KBM-7 (cell line): ENCODE data around the gene BDH1.
"Not testable (repeated sequence)": the region's sequence is repeated elsewhere in the genome, so short reads cannot be mapped to it uniquely, and the experiment has no call there.

Experiments
- DNase-seq: peaks from one replicate; pipeline ENCODE4 v3.0.0-alpha.2; 2015
- in situ Hi-C: fragments of 300-500 bp; cut with MboI; formaldehyde crosslinking; loops from 2 replicates; pipeline ENCODE4 v1.14.3; 2020; ENCODE audit warnings: low sequenced_read_pairs, low pct_unique_long_range_greater_than_20kb, mixed read lengths

The BDH1 gene

GRCh38 chr3:197496746-197497125, 59.0 kb downstream of the BDH1 start:
- no peak for DNase-seq
- in situ Hi-C loops, result no loop called here

- in situ Hi-C loops, result no loop called here
- no peak for DNase-seq
Measured at GRCh38 chr3:197495999-197496745, 59.6 kb downstream of the BDH1 start.

GRCh38 chr3:197495499-197495898, 60.3 kb downstream of the BDH1 start:
- no peak for DNase-seq
- in situ Hi-C loops, result no loop called here

- in situ Hi-C loops, result no loop called here
- DNase-seq, result no peak
Measured at GRCh38 chr3:197495059-197495455, 60.7 kb downstream of the BDH1 start.

GRCh38 chr3:197494366-197495058, 61.3 kb downstream of the BDH1 start:
- no peak for DNase-seq
- in situ Hi-C loops, result no loop called here

- in situ Hi-C loops, result no loop called here
- DNase-seq, result no peak
Measured at GRCh38 chr3:197493049-197493448, 62.7 kb downstream of the BDH1 start.

GRCh38 chr3:197491923-197492664, 63.7 kb downstream of the BDH1 start:
- in situ Hi-C loops, result no loop called here
- DNase-seq, result no peak

GRCh38 chr3:197491478-197491877, 64.3 kb downstream of the BDH1 start:
- no peak for DNase-seq
- in situ Hi-C loops, result no loop called here

GRCh38 chr3:197490098-197491058, 65.4 kb downstream of the BDH1 start:
- DNase-seq, result no peak
- in situ Hi-C loops, result no loop called here

- in situ Hi-C loops, result no loop called here
- no peak for DNase-seq
Measured at GRCh38 chr3:197487911-197488391, 67.8 kb downstream of the BDH1 start.

- in situ Hi-C loops, result no loop called here
- DNase-seq, result no peak
Measured at GRCh38 chr3:197486861-197487260, 68.9 kb downstream of the BDH1 start.

GRCh38 chr3:197485143-197485542, 70.6 kb downstream of the BDH1 start:
- in situ Hi-C loops, result no loop called here
- no peak for DNase-seq

- no peak for DNase-seq
- in situ Hi-C loops, result no loop called here
Measured at GRCh38 chr3:197484204-197484901, 71.4 kb downstream of the BDH1 start.

- no peak for DNase-seq
- in situ Hi-C loops, result no loop called here
Measured at GRCh38 chr3:197482001-197482400, 73.8 kb downstream of the BDH1 start.

- in situ Hi-C loops, result no loop called here
- DNase-seq, result no peak
Measured at GRCh38 chr3:197480320-197480719, 75.4 kb downstream of the BDH1 start.

- in situ Hi-C loops, result no loop called here
- DNase-seq, result no peak
Measured at GRCh38 chr3:197478746-197479668, 76.8 kb downstream of the BDH1 start.

GRCh38 chr3:197477816-197478215, 78.0 kb downstream of the BDH1 start:
- DNase-seq, in situ Hi-C loops: not testable (repeated sequence)
